Neural crest cell (in vitro differentiated cells): ENCODE data around the gene FAM117B. TPM values are rescaled to one million over a fixed set of nuclear protein-coding genes. Genes with fewer than 3 reads are reported as not detected.

Experiments used
- DNase-seq: peaks from one replicate; pipeline ENCODE4 v3.0.0; 2021; ENCODE audit warnings: low read depth, mixed read lengths, low spot score
- H3K27ac Mint-ChIP-seq: one replicate; pipeline ENCODE4 v1.8.0; 2021; ENCODE audit warnings: mild to moderate bottlenecking, mixed read lengths; ENCODE audit not compliant: unreplicated experiment
- H3K27me3 Mint-ChIP-seq: 2 replicates; pipeline ENCODE4 v1.8.0; 2021; ENCODE audit warnings: low read depth, mild to moderate bottlenecking, mixed read lengths
- H3K36me3 Mint-ChIP-seq: 2 replicates; pipeline ENCODE4 v1.8.0; 2021; ENCODE audit warnings: low read depth, mild to moderate bottlenecking, mixed read lengths
- H3K4me1 Mint-ChIP-seq: 2 replicates; pipeline ENCODE4 v1.8.0; 2021; ENCODE audit warnings: mixed read lengths
- H3K4me3 Mint-ChIP-seq: one replicate; pipeline ENCODE4 v1.8.0; 2021; ENCODE audit warnings: mild to moderate bottlenecking, mixed read lengths
- H3K9me3 Mint-ChIP-seq: 2 replicates; pipeline ENCODE4 v1.8.0; 2021; ENCODE audit warnings: mixed read lengths
- total RNA-seq: library from RNA; stranded (reverse); gene quantifications from 2 replicates; pipeline ENCODE4 v1.2.1, GENCODE V29; 2021
- TF ChIP-seq, protein P1 (sequence below): fragments of 200-600 bp; sonication (generic); conservative IDR thresholded peaks from 2 replicates; pipeline ENCODE4 v1.5.0; 2021; ENCODE audit warnings: antibody characterized with exemption, mild to moderate bottlenecking

FAM117B gene
- total RNA-seq, 1 donor from 2014 or later = 22.8 TPM

DNA sequence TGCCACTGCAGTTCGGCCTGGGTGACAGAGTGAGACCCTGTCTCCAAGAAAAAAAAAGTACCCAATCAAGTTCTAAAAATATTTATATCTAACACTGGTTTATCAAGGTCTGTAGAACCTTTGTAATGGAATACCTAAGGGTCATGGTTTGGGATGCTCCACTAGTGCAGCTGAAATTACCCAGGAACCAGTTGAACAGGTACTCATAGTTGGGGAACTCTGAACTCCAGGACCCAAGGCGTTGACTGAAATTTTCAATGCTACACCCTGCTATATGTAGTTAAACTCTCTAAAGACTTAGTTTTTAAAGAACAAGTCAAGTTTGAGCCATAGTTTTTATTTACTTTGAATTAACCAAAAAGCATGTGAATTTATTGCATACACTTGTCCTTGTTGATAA, 55.1 kb downstream of the FAM117B start:
- DNase-seq = no peak
- Mint-ChIP-seq H3K9me3 (no peaks in the 10 kb centered on the region), H3K27me3 (no peaks in the 10 kb centered on the region), H3K4me3 (no peak overlapping the region), H3K4me1 (no peaks in the 10 kb centered on the region), H3K36me3 (no peaks in the 10 kb centered on the region), H3K27ac (no peak overlapping the region)
- TF ChIP-seq, protein P1, sequence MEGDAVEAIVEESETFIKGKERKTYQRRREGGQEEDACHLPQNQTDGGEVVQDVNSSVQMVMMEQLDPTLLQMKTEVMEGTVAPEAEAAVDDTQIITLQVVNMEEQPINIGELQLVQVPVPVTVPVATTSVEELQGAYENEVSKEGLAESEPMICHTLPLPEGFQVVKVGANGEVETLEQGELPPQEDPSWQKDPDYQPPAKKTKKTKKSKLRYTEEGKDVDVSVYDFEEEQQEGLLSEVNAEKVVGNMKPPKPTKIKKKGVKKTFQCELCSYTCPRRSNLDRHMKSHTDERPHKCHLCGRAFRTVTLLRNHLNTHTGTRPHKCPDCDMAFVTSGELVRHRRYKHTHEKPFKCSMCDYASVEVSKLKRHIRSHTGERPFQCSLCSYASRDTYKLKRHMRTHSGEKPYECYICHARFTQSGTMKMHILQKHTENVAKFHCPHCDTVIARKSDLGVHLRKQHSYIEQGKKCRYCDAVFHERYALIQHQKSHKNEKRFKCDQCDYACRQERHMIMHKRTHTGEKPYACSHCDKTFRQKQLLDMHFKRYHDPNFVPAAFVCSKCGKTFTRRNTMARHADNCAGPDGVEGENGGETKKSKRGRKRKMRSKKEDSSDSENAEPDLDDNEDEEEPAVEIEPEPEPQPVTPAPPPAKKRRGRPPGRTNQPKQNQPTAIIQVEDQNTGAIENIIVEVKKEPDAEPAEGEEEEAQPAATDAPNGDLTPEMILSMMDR = no peak

DNA sequence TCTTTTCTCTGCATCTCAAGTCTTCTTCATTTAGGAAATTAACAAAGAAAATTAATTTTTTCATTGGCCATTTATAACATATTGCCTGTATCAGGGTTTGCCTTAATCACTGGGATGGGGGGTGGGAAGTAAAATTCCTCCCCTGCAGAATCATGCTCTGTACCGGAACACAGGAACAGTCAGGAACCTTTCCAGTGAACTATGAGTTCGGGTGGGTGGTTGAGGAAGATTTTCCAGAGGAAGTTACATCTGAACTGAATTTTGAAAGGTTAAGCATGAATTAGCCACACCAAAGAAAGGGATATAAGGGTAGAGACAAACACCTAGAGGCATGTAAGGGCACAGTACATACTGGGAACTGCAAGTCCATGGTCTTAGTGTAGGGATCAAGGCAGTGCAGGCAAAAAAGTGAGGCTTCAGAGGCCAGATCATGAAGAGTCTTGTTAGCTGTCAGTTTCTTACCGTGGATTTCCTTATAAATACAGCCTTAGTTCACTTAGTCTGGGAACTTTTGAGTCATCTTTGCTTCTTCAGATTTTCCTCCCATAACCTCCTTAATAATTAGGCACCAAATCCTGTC, 55.6 kb downstream of the FAM117B start:
- no peak overlapping the region for H3K27ac Mint-ChIP-seq
- no peaks in the 10 kb centered on the region for H3K27me3 Mint-ChIP-seq
- TF ChIP-seq, protein P1 = no peak
- DNase-seq = no peak
- H3K4me1 Mint-ChIP-seq = no peaks in the 10 kb centered on the region
- no peaks in the 10 kb centered on the region for H3K9me3 Mint-ChIP-seq
- H3K4me3 Mint-ChIP-seq = no peak overlapping the region
- H3K36me3 Mint-ChIP-seq = no peaks in the 10 kb centered on the region

DNA sequence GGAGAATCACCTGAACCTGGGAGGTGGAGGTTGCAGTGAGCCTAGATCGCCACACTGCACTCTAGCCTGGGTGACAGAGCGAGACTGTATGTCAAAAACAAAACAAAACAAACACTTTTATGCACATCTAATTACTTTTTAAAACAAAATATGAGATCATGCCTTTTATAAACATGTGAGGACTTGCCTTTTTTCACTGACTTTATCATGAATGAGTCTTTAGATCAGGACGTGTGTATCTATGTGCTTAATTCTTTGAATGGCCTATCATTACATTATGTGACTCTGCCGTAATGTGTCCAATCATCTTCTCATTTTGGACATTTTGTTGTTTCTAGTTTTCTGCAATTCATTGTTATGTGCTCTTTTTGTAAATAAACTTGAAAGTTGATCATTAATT, 58.7 kb downstream of the FAM117B start:
- Mint-ChIP-seq H3K4me1 (no peaks in the 10 kb centered on the region), H3K9me3 (no peaks in the 10 kb centered on the region), H3K36me3 (peaks cover 4% of the 10 kb centered on the region), H3K4me3 (no peak overlapping the region), H3K27me3 (no peaks in the 10 kb centered on the region), H3K27ac (no peak overlapping the region)
- no peak for DNase-seq
- TF ChIP-seq, protein P1 = no peak

- Mint-ChIP-seq H3K9me3 (no peaks in the 10 kb centered on the region), H3K36me3 (peaks cover 10% of the 10 kb centered on the region), H3K4me1 (no peaks in the 10 kb centered on the region), H3K27ac (no peak overlapping the region), H3K4me3 (no peak overlapping the region), H3K27me3 (no peaks in the 10 kb centered on the region)
- TF ChIP-seq, protein P1 = no peak
- no peak for DNase-seq
Observed at GRCh38 chr2:202695166-202695565, 60.4 kb downstream of the FAM117B start.

DNA sequence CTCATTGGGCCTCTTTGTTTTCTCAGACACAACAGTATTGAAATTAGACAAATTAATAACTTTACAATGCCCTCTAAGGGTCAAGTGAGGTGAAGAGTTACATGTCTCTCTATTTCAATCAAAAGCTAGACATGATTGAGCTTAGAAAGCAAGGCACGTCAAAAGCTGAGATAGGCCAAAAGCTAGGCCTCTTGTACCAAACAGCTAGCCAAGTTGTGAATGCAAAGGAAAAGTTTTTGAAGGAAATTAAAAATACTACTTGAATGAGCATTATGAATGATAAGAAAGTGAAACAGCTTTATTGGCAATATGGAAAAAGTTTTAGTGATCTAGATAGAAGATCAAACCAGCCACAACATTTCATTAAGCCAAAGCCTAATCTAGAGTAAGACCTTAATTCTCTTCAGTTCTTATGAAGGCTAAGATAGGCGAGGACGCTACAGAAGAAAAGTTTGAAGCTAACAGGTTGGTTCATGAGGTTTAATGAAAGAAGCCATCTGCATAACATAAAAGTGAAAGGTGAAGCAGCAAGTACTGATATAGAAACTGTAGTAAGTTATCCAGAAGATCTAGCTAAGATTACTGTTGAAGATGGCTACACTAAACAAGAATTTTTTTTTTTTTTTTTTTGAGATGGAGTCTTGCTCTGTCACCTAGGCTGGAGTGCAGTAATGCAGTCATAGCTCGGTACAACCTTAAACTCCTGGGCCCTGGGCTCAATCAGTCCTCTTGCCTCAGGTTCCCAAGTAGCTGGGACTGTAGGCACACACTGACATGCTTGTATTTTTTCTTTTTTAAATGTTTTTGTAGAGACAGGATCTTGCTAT, 65.5 kb downstream of the FAM117B start:
- H3K27me3 Mint-ChIP-seq = no peaks in the 10 kb centered on the region
- no peak overlapping the region for H3K4me3 Mint-ChIP-seq
- H3K27ac Mint-ChIP-seq = no peak overlapping the region
- TF ChIP-seq, protein P1 = no peak
- no peaks in the 10 kb centered on the region for H3K4me1 Mint-ChIP-seq
- H3K9me3 Mint-ChIP-seq = peaks cover 6% of the 10 kb centered on the region
- peaks cover 20% of the 10 kb centered on the region for H3K36me3 Mint-ChIP-seq
- no peak for DNase-seq
